Hair follicular keratinocyte (primary cell): Measurements from ENCODE around the gene MUC5AC. TPM values are rescaled to one million over a fixed set of nuclear protein-coding genes. Genes with fewer than 3 reads are reported as not detected.

Experiments used
- total RNA-seq: library from RNA; depleted of rRNA; stranded (reverse); fragments of >200 nt; gene quantifications from 2 replicates; pipeline ENCODE4 v1.2.3, GENCODE V29; 2015

The MUC5AC gene
- not detected in 2 replicates for total RNA-seq

DNA sequence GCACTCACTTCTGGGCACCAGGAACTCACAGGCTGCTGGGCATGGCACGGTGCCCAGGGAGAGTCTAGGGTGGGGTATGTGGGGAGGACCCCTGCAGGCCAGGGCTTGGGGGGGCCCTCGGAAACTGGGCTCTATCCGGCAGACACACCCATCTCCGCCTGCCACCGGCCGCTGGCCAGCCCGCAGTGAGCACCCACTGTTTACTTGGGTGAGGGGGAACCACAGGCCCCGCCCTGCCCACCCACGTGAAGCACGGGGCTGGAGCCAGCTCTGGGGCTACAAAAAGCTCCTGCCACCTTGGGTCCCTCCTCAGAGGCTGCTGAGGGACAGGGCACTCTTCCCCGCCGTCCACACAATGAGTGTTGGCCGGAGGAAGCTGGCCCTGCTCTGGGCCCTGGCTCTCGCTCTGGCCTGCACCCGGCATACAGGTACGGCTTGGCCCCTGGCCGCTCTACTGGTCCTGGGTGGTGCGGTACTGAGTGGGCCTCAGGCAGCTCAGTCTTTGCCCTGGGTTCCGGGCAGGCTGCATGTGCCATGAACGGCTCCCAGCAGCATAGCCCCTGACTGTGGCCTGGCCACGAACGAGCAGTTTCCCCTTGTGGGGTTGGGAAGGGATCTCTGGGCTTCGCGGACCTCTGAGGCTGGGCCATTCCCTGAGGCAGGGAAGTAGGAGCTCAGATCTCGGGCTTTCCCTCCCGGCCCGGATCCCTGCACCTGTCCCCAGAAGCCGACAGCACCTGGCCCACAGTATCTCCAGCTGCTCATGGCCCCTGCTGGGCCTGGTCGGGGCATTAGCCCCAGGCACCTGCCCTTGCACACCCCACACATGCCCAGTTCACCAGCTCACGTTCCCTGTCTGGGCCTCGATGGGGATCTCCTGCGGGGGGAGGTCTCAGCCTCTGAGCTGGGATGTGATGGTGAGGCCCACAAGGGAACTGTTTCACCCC is at the start of gene MUC5AC:
Gene MUC5AC, plus strand, starts transcription at position 309 of the 947 bp plus-strand sequence. Its CDS starts 47 bp downstream, at position 356.

DNA sequence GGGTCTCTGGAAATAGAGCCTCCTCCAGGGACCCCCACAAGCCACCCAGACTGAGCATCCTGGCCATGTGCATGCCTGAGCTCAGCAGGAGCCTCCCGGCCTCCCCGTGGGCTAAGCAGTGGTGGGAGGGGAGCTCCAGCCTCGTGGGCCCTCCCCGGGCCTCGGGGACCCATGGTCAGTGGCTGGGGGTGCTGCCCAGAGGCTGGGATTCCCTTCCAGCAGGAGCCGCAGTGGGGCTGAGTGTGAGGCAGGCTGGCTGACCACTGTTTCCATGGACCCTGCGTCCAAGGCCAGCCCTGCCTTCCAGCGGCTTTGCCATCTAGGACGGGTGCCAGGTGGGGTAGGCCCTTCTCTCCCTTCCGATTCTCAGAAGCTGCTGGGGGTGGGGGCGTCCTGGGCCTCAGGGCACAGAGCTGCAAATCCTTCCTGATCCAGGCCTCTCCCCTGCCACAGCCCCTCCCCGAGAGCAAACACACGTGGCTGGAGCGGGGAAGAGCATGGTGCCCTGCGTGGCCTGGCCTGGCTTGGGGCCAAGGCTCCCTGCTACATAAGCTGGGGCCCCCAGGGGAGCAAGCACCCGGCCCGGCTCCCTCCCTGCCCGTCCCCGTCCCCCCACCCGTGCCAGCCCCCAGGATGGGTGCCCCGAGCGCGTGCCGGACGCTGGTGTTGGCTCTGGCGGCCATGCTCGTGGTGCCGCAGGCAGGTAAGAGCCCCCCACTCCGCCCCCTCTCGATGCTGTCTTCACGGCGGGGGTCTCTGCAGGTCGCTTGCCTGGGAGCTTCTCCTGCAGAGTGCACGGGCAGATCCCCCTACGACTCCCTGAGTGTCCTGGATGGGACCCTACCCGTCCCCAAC is 65.0 kb downstream of the MUC5AC start, which contains the start of gene MUC5B:
Gene MUC5B, plus strand, starts transcription at position 576 of the 855 bp plus-strand sequence. Its CDS starts 58 bp downstream, at position 634.

Other genes starting within 250 kb of the MUC5AC start
- gene CHID1, start 247.1 kb upstream of the MUC5AC start, total RNA-seq, result 70.0 and 75.8 TPM in 2 replicates
- 35.6 and 56.2 TPM in 2 replicates for gene AP2A2, start 232.1 kb upstream of the MUC5AC start, total RNA-seq
- not detected in 2 replicates for gene MUC6, start 121.2 kb upstream of the MUC5AC start, total RNA-seq
- not detected in 2 replicates for gene MUC2, start 83.1 kb upstream of the MUC5AC start, total RNA-seq
- not detected in 2 replicates for gene MUC5B, start 65.1 kb downstream of the MUC5AC start, total RNA-seq
- 57.5 and 59.6 TPM in 2 replicates for gene TOLLIP, start 151.7 kb downstream of the MUC5AC start, total RNA-seq
- 0.04 and 0.23 TPM in 2 replicates for gene BRSK2, start 232.0 kb downstream of the MUC5AC start, total RNA-seq